Measurements from ENCODE around the gene CARMIL1. TPM values are rescaled to one million over a fixed set of nuclear protein-coding genes. Genes with fewer than 3 reads are reported as not detected.

Gene CARMIL1
- total and polyA plus RNA-seq, 2 of the 8 experiments (the other 6 are each of a cell fraction or from before 2014, with no cell fraction given), result 20.3 to 40.4 TPM

DNA sequence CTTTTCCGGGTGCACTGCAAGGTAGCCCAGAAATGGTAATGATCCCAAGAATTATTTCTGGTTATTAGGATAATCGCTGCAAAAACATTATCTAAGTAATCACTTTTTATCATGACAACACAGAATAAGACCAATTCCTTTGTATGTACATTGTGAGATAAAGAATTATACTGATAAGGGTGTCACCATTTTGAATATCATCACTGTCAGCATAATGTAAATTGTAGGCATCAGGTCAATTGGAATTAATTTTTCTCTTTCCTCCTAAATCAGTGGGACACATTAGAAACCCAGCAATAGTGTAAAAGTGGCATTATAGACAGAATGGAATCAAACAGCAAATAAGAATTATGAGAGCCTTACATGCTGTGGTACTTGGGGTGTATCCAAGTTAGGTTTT is 189.7 kb downstream of the CARMIL1 start:
- H4K8ac ChIP-seq (ENCODE audit: extremely low read depth, insufficient read depth, low read length), result no peak overlapping the region
- 98% methylated on average over 2 of the region's 2 CpGs; no CpG with 5 or more reads in 1 of the 2 experiments for WGBS, 2 experiments (ENCODE audit: extremely low coverage in 1 of 2, insufficient coverage in 1 of 2, insufficient read length in 1 of 2, insufficient replicate concordance in 2 of 2, low coverage in 1 of 2, low lambda C conversion rate in 2 of 2, missing lambda C conversion rate in 1 of 2)
- H3K9me3 ChIP-seq (ENCODE audit: insufficient read depth in 2 of 2, low read depth in 1 of 2, low read length in 1 of 2), result no peaks in the 10 kb centered on the region
- no peak overlapping the region for H3K4me2 ChIP-seq (ENCODE audit: insufficient read depth in 1 of 2, low read depth in 2 of 2, low read length in 2 of 2)
- H2BK20ac ChIP-seq (ENCODE audit: low read length), result no peak overlapping the region
- no peak overlapping the region for H3K56ac ChIP-seq (replicated peaks; ENCODE audit: insufficient read length, low read depth, low read length)
- H3K18ac ChIP-seq (ENCODE audit: extremely low read depth, low read length), result no peak overlapping the region
- no peak overlapping the region for H2BK5ac ChIP-seq (ENCODE audit: low read depth, low read length)
- peaks cover 0 to 5% (median 1%) of the 10 kb centered on the region in 4 experiments; a peak in 2 of 8 replicates for H3K36me3 ChIP-seq (ENCODE audit: control insufficient read depth in 2 of 4, insufficient read depth in 4 of 4, low read length in 3 of 4)
- no peak overlapping the region for H2AK5ac ChIP-seq (ENCODE audit: low read depth, low read length)
- FAIRE-seq (no peak), DNase-seq (ENCODE audit: low read depth in 1 of 2, low spot score in 2 of 2) (no peak)
- no peak overlapping the region for H3K9ac ChIP-seq (replicated peaks in 1 of 4; ENCODE audit: extremely low read depth in 1 of 4, low read depth in 3 of 4, low read length in 3 of 4)
- H3K79me1 ChIP-seq (ENCODE audit: low read depth, low read length), result no peaks in the 10 kb centered on the region
- H2BK12ac ChIP-seq (ENCODE audit: low read depth, low read length), result no peak overlapping the region
- H2BK120ac ChIP-seq (replicated peaks; ENCODE audit: low read depth, low read length), result no peak overlapping the region
- no peak overlapping the region for H2AFZ ChIP-seq (ENCODE audit: low read length)
- H2BK15ac ChIP-seq (ENCODE audit: low read length), result no peak overlapping the region
- no peak overlapping the region for H4K91ac ChIP-seq (replicated peaks; ENCODE audit: insufficient read length, low read length)
- H3K4ac ChIP-seq (replicated peaks; ENCODE audit: insufficient read length, low read depth, low read length), result no peak overlapping the region
- no peak overlapping the region for H3K4me3 ChIP-seq (ENCODE audit: extremely low read depth in 1 of 4, insufficient read depth in 2 of 4, low read depth in 3 of 4, low read length in 4 of 4)
- no peak overlapping the region for H3K27ac ChIP-seq (ENCODE audit: low read depth, low read length)
- no peaks in the 10 kb centered on the region for H3K23me2 ChIP-seq (ENCODE audit: low read depth, low read length)
- CTCF ChIA-PET (ENCODE audit: partially characterized antibody), result interaction anchor here (1.7 to 2.2 kb wide), 2 partner anchors 181 to 190 kb away, joined by 5 to 7 read pairs; partner anchors contain the start of gene CARMIL1
- TF ChIP-seq HDAC2 (IDR thresholded peaks at IDR 0.05; ENCODE audit: borderline replicate concordance in 1 of 2, low read depth in 2 of 2, low read length in 2 of 2) (no peak), NRF1 (IDR thresholded peaks at IDR 0.05; ENCODE audit: low read depth, low read length) (no peak), EGR1 (IDR thresholded peaks at IDR 0.05; ENCODE audit: borderline replicate concordance, low read depth, low read length) (no peak), GTF2F1 (IDR thresholded peaks at IDR 0.05; ENCODE audit: borderline replicate concordance, low read depth, low read length) (no peak), ATF2 (IDR thresholded peaks at IDR 0.05; ENCODE audit: low read length) (no peak), ZNF274 (IDR thresholded peaks at IDR 0.05; ENCODE audit: borderline replicate concordance, extremely low read depth, low read length) (no peak), BACH1 (IDR thresholded peaks at IDR 0.05; ENCODE audit: low read length) (no peak), SIN3A (conservative IDR thresholded peaks at IDR 0.05 in 1 of 2, IDR thresholded peaks at IDR 0.05 in 1 of 2; ENCODE audit: low read depth in 1 of 2, low read length in 2 of 2) (no peak), SRF (IDR thresholded peaks at IDR 0.05; ENCODE audit: low read depth, low read length) (no peak), CTBP2 (IDR thresholded peaks at IDR 0.05; ENCODE audit: borderline replicate concordance, insufficient read depth, insufficient read length, low read length) (no peak)
- no peaks in the 10 kb centered on the region for H3K79me2 ChIP-seq (ENCODE audit: control insufficient read depth in 1 of 2, insufficient read depth in 2 of 2, low read length in 2 of 2)
- peaks cover 0 to 1% (median 0%) of the 10 kb centered on the region in 4 experiments; a peak in 1 of 7 replicates for H3K27me3 ChIP-seq (replicated peaks in 1 of 4; ENCODE audit: control insufficient read depth in 3 of 4, extremely low read depth in 1 of 4, insufficient read depth in 3 of 4, low read length in 3 of 4)
- no peak overlapping the region for H4K5ac ChIP-seq (ENCODE audit: insufficient read length, low read depth, low read length)
- no peak overlapping the region for H3K23ac ChIP-seq (ENCODE audit: insufficient read length)
- no peaks in the 10 kb centered on the region for H4K20me1 ChIP-seq (replicated peaks in 1 of 2; ENCODE audit: control insufficient read depth in 1 of 2, insufficient read depth in 2 of 2, low read length in 2 of 2)
- peaks cover 0 to 4% (median 1%) of the 10 kb centered on the region in 4 experiments; a peak in 3 of 7 replicates for H3K4me1 ChIP-seq (replicated peaks in 1 of 4; ENCODE audit: control insufficient read depth in 3 of 4, insufficient read depth in 4 of 4, low read length in 3 of 4)
- POLR2A ChIA-PET (ENCODE audit: partially characterized antibody), result no interaction called here
- H3K14ac ChIP-seq (ENCODE audit: insufficient read length), result no peak overlapping the region

All from H1 (cell line).